Measurements from ENCODE around the gene SH2D4B. TPM values are rescaled to one million over a fixed set of nuclear protein-coding genes. Genes with fewer than 3 reads are reported as not detected.

The SH2D4B gene
- total RNA-seq, 1 experiment from 2014 or later = 0.22 TPM

DNA sequence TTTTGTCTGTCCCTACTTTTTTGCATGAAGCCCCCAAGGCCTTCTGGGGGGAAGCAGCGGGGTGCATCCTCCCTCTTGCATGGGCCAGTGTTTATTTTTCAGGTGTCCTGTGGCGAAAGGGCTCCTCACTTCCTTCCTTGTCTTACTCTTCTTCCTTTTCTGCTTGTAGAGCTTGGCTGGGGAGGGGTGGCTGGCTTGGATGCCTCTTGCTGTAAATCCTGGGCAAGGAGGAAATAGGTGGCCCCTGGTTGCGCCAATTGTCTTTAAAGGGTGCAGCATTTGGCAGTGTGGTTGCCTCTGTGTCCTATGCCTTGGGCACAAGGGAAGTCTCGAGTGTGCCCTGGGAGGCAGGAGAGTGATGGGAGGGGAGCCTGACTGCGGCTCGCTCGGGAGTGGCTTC is 95.0 kb downstream of the SH2D4B start:
- no peaks in the 10 kb centered on the region for H3K27me3 ChIP-seq (ENCODE audit: insufficient read depth, low read length)
- intact Hi-C loops (cut with micrococcal nuclease) = no loop called here

More for the DNA sequence above, 95.0 kb downstream of the SH2D4B start:
- CTCF ChIA-PET = no interaction called here
- Histone ChIP-seq H3K4me3 (replicated peaks in 1 of 2; ENCODE audit: low read depth in 1 of 2, low read length in 2 of 2) (no peak overlapping the region), H3K4me2 (ENCODE audit: low read length) (no peak overlapping the region), H2AFZ (ENCODE audit: low read depth, low read length, poor library complexity, severe bottlenecking) (no peak overlapping the region), H3K9me2 (ENCODE audit: insufficient read depth) (no peaks in the 10 kb centered on the region), H3K36me3 (ENCODE audit: control insufficient read depth in 1 of 2, insufficient read depth in 2 of 2, low read length in 2 of 2) (no peaks in the 10 kb centered on the region), H3K9me3 (ENCODE audit: control insufficient read depth in 1 of 2, insufficient read depth in 1 of 2, low read depth in 1 of 2, low read length in 2 of 2) (no peaks in the 10 kb centered on the region), H3K27ac (ENCODE audit: low read depth, low read length) (no peak overlapping the region), H3K9ac (ENCODE audit: low read length) (no peak overlapping the region), H4K20me1 (ENCODE audit: insufficient read depth) (no peaks in the 10 kb centered on the region), H3K79me2 (ENCODE audit: insufficient read depth, low read length) (no peaks in the 10 kb centered on the region), H3K4me1 (ENCODE audit: control insufficient read depth in 1 of 2, insufficient read depth in 2 of 2, low read length in 2 of 2) (no peaks in the 10 kb centered on the region)
- no TSS peak for BruUV-seq (replicated peaks)
- RAD21 ChIA-PET (ENCODE audit: low non-redundant PET in 1 of 2, low total read pairs in 2 of 2, uncharacterized antibody in 2 of 2, unreplicated experiment in 2 of 2) = no interaction called here
- POLR2A ChIA-PET = no interaction called here
- TF ChIP-seq ZNF274 (IDR thresholded peaks at IDR 0.05; ENCODE audit: low read depth, low read length) (no peak), ZFX (IDR thresholded peaks at IDR 0.05) (no peak), POLR2AphosphoS5 (IDR thresholded peaks at IDR 0.05; ENCODE audit: low read depth, low read length) (no peak), FOSL1 (IDR thresholded peaks at IDR 0.05; ENCODE audit: low read depth) (no peak), SP1 (IDR thresholded peaks at IDR 0.05; ENCODE audit: low read depth) (no peak), SIN3A (IDR thresholded peaks at IDR 0.05; ENCODE audit: low read depth) (no peak), SRF (IDR thresholded peaks at IDR 0.05; ENCODE audit: low read depth) (no peak), JUND (IDR thresholded peaks at IDR 0.05) (no peak), EGR1 (IDR thresholded peaks at IDR 0.05; ENCODE audit: low read depth) (no peak), ELF1 (IDR thresholded peaks at IDR 0.05; ENCODE audit: borderline replicate concordance, low read depth) (no peak), RAD21 (IDR thresholded peaks at IDR 0.05; ENCODE audit: low read depth) (no peak), YY1 (IDR thresholded peaks at IDR 0.05; ENCODE audit: extremely low read depth, insufficient replicate concordance, low read depth, low read length) (no peak), EZH2 (IDR thresholded peaks at IDR 0.05) (no peak)
- TF ChIP-seq, protein P1, sequence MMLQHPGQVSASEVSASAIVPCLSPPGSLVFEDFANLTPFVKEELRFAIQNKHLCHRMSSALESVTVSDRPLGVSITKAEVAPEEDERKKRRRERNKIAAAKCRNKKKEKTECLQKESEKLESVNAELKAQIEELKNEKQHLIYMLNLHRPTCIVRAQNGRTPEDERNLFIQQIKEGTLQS (IDR thresholded peaks at IDR 0.05) = no peak
- TF ChIP-seq, protein P2, sequence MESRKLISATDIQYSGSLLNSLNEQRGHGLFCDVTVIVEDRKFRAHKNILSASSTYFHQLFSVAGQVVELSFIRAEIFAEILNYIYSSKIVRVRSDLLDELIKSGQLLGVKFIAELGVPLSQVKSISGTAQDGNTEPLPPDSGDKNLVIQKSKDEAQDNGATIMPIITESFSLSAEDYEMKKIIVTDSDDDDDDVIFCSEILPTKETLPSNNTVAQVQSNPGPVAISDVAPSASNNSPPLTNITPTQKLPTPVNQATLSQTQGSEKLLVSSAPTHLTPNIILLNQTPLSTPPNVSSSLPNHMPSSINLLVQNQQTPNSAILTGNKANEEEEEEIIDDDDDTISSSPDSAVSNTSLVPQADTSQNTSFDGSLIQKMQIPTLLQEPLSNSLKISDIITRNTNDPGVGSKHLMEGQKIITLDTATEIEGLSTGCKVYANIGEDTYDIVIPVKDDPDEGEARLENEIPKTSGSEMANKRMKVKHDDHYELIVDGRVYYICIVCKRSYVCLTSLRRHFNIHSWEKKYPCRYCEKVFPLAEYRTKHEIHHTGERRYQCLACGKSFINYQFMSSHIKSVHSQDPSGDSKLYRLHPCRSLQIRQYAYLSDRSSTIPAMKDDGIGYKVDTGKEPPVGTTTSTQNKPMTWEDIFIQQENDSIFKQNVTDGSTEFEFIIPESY (IDR thresholded peaks at IDR 0.05; ENCODE audit: extremely low read depth, insufficient replicate concordance, low read length) = no peak
- TF ChIP-seq, protein P3, sequence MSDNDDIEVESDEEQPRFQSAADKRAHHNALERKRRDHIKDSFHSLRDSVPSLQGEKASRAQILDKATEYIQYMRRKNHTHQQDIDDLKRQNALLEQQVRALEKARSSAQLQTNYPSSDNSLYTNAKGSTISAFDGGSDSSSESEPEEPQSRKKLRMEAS (IDR thresholded peaks at IDR 0.05) = no peak
- ATAC-seq (no peak), DNase-seq (ENCODE audit: low read depth, low spot score) (no peak)
